Stimulated activated CD4-positive, alpha-beta T cell treated with anti-CD3 and anti-CD28 coated beads, Interleukin-1b, Interleukin-23, amount 100 ng/mL, for 48 hours (primary cell): ENCODE results near the gene USP40.
"Not testable (repeated sequence)": the region's sequence is repeated elsewhere in the genome, so short reads cannot be mapped to it uniquely, and the experiment has no call there.

Source experiments
- DNase-seq: peaks from one replicate; pipeline ENCODE4 v3.0.0-alpha.2; 2020

USP40 gene, protein sequence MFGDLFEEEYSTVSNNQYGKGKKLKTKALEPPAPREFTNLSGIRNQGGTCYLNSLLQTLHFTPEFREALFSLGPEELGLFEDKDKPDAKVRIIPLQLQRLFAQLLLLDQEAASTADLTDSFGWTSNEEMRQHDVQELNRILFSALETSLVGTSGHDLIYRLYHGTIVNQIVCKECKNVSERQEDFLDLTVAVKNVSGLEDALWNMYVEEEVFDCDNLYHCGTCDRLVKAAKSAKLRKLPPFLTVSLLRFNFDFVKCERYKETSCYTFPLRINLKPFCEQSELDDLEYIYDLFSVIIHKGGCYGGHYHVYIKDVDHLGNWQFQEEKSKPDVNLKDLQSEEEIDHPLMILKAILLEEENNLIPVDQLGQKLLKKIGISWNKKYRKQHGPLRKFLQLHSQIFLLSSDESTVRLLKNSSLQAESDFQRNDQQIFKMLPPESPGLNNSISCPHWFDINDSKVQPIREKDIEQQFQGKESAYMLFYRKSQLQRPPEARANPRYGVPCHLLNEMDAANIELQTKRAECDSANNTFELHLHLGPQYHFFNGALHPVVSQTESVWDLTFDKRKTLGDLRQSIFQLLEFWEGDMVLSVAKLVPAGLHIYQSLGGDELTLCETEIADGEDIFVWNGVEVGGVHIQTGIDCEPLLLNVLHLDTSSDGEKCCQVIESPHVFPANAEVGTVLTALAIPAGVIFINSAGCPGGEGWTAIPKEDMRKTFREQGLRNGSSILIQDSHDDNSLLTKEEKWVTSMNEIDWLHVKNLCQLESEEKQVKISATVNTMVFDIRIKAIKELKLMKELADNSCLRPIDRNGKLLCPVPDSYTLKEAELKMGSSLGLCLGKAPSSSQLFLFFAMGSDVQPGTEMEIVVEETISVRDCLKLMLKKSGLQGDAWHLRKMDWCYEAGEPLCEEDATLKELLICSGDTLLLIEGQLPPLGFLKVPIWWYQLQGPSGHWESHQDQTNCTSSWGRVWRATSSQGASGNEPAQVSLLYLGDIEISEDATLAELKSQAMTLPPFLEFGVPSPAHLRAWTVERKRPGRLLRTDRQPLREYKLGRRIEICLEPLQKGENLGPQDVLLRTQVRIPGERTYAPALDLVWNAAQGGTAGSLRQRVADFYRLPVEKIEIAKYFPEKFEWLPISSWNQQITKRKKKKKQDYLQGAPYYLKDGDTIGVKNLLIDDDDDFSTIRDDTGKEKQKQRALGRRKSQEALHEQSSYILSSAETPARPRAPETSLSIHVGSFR

DNA sequence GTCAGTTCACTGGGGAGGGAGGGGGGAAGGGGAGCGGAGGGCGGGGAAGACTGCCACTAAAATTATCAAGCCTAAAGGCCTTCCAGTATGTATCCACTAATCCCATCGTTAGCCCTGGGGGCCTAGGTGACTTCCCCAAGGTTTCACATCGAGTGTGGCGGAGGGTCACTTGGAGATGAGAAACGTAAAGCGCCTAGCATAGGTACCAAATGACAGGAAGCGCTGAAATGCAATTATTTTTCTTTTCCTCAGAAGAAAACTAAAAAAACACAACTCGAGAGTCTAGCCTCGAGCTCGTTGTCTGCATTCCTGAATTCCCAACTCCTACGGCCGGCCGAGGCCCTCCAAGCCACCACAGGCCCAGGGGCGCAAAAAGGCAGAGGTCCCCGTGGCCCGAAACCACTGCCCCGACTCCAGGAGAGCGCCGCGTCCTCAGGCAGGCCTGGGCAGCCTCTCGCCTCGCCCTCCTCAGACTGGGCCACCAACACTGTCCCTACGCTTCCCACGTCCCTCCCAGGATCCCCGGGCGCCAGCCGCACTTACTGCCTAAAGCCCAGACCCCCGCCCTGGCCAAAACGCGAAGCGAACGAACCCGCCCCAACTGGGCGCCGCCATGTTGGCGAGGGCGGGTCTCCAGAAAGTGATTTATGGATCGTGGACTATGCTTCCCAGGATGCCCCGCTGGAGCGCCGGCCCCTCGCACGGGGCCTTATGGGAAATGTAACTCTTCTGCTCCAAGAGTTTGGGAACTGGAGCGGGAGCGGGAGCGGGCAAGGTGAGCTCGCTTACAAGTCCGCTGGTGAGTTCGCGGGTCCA is at the start of gene USP40:
USP40 (minus strand) TSS at position 642 of the 816 bp plus-strand sequence. CDS start 1,228 bp downstream, outside the sequence.
- DNase-seq: peak; percentile 49

DNA sequence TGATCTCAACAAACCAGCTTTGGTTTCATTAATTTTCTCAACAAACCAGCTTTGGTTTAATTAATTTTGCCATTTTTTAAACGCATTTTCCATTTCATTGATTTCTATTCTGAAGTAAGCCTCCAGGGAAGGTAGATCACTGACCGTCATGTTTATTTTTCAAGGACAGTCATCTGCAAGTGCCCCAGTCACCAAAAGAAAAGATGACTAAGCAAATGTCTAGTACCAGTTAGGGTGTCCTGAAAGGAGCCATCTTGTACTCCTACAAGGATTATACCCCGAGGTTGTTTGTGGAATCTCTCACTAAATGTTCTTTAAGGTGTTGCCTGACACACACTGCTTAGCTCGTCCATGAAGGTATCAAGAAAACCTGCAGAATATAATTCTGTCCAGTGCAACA is 44.7 kb upstream of the USP40 start:
- DNase-seq: no peak

- no peak for DNase-seq
These were observed 39.1 kb upstream of the USP40 start for GRCh38 chr2:233605680-233606079.

GRCh38 chr2:233604826-233605225 is 38.2 kb upstream of the USP40 start:
- DNase-seq: no peak

- no peak for DNase-seq
These were observed 36.9 kb upstream of the USP40 start for GRCh38 chr2:233603520-233603919.

DNA sequence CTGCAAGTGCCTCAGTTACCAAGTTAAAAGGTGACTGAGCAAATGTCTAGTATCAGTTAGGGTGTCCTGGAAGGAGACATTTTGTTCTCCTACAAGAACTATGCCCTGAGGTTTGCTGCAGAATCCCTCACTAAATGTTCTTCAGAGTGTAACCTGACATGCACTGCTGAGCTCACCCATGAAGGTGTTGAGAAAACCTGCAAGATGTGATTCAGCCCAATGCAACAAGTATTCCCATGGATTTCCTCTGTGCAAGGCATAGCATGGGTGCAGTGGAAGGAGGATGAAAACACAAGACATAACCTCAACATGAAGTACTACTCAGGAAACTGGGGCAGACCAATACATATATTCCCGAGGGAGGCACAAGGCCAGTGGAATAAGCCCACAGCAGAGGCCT is 35.5 kb upstream of the USP40 start:
- DNase-seq: no peak

DNA sequence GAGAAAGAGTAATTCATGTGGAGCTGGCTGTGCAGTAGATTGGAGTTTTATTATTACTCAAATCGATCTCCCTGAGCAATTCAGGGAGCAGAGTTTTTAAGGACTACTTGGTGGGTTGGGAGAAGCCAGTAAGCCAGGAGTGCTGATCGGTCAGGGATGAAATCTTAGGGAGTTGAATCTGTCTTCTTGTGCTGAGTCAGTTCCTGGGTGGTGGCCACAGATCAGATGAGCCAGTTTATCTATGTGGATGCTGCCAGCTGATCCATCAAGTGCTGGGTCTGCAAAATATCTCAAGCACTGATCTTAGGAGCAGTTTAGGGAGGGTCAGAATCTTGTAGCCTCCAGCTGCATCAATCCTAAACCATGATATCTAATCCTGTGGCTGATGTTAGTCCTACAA is 33.8 kb upstream of the USP40 start:
- no peak for DNase-seq

GRCh38 chr2:233598952-233599351 is 32.4 kb upstream of the USP40 start:
- DNase-seq: no peak

- DNase-seq: no peak
These were observed 30.9 kb upstream of the USP40 start for GRCh38 chr2:233597522-233597921.

DNA sequence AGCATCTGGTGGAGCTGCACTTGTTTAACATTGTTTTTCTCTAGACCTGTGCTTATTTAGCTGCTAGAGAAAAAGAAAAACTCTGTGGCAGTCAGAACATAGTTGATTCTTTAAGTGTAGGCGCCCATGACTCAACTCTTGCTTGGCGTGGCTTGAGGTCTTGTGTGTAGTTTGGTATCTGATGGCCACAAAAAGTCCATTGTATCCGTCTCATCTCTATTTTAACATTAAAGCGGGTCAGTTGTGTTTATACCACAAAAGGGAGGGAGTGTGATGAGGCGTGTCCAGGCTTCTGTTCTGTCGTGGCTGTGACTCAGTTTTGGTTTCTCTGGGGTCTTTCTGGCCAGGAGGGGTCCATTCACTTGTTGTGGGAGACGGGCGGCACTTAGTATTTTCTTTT is 26.6 kb upstream of the USP40 start:
- no peak for DNase-seq

GRCh38 chr2:233592706-233593105 is 26.1 kb upstream of the USP40 start:
- not testable (repeated sequence) for DNase-seq

- no peak for DNase-seq
These were observed 21.8 kb upstream of the USP40 start for GRCh38 chr2:233588400-233588799.

DNA sequence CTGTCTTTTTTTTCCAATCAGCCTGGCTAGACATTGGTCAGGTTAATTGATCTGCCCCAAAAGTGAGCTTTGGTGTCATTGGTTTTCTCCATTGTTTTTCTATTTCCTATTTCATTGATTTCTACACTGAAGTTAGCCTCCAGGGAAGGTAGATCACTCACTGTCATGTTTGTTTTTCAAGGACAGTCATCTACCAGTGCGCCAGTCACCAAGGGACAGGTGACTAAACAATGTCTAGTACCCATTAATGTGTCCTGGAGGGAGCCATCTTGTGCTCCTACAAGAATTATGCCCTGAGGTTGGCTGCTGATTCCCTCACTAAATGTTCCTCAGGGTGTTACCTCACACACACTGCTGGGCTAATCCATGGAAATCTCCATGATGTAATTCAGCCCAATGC is 17.6 kb upstream of the USP40 start:
- no peak for DNase-seq

- DNase-seq: not testable (repeated sequence)
These were observed 16.8 kb upstream of the USP40 start for GRCh38 chr2:233583217-233583965.

- DNase-seq: not testable (repeated sequence)
These were observed 10.8 kb upstream of the USP40 start for GRCh38 chr2:233577341-233577740.

DNA sequence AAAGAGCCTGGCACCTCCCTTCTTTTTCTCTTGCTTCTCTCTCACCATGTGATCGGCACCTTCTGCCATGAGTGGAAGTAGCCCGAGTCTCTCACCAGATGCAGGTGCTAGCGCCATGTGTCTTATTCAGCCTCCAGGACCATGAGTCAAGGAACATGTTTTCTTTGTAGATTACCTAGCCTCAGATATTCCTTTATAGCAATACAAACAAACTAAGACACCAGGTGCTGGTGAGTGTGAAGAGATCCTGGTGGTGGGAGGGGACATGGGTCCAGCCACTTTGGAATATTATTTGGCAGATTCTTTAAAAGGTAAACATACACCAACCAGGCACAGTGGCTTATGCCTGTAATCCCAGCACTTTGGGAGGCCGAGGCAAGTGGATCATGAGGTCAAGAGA is 5.9 kb upstream of the USP40 start:
- DNase-seq: no peak

GRCh38 chr2:233571462-233571861 is 4.9 kb upstream of the USP40 start:
- DNase-seq: no peak

DNA sequence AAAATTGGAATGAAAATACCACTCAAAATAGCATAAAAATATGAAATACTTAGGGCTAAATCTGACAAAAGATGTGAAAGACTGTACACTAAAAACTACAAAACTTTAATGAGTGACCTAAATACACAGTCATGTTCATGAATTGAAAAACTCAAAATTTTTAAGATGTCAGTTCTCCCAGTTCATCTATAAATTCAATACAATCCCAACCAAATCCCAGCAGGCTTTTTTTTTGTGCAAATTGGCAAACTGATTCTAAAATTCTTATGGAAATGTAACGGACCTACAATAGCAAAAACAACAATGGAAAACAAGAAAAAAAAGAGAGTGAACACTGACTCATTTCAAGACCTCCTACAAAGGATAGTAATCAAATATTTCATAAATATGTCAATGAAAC is 4.4 kb upstream of the USP40 start:
- DNase-seq: no peak

DNA sequence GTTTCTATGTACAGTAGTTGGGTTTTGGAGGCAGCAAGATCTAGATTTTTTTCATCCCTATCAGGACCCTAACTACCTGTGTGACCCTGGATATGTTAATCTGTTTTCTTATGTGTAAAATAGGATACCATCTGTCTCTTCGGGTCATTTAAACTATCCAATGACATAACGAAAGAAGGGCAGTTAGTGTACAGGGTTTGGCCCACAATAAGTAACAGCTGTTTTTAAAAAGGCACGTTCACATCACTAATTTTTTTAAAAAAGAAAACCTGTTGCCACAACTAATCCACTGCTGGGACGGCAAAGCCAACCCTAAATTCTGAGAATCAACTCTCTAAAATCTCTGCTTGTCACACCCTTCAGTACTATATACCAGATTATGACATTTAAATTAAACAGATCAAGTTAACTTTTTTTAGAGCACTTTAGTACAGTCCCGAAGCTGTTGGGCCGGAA is 869 bp downstream of the USP40 start:
- no peak for DNase-seq

DNA sequence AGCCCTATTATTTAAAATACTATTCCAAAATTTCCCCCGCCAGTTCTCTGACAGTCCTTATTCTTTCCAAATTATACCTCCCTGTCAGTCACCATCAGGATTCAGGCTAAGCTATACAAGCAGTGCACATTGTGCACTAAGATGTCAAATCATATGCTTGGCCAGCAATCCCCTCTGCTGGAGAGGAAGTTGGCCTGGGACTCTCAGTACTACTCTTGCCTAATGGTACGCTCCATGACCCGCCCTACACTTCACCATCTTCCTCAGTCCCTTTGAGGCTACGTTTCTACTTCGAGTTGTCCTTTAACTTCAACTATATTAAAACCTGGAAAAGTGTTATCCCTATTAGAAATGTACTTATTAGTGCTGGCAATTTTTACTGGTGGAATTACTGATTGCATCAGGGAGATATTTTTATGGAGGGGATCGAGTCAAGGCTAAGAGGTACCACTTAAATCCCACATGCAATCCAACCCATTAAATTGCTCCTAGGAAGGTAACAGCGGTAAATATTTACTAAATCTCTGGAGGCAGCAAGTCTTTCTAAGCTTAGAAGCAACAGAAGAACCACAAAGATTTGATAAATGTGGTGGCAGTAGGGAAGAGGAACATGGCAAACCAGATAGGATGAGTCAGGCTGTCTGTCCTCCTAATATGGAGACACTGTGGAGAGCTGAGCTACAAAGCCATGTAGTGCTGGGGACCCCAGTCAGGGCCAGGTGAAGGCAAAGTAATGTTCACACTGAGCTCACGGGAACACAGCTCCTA is 2.7 kb downstream of the USP40 start:
- DNase-seq: no peak
